Measurements from ENCODE around the gene APLF.
"Not testable (repeated sequence)": the region's sequence is repeated elsewhere in the genome, so short reads cannot be mapped to it uniquely, and the experiment has no call there.

The APLF gene

GRCh38 chr2:68569604-68570003 lies 102.2 kb downstream of the APLF start:
- DNase-seq (ENCODE audit: low read depth in 1 of 2, low spot score in 1 of 2) = no peak

DNA sequence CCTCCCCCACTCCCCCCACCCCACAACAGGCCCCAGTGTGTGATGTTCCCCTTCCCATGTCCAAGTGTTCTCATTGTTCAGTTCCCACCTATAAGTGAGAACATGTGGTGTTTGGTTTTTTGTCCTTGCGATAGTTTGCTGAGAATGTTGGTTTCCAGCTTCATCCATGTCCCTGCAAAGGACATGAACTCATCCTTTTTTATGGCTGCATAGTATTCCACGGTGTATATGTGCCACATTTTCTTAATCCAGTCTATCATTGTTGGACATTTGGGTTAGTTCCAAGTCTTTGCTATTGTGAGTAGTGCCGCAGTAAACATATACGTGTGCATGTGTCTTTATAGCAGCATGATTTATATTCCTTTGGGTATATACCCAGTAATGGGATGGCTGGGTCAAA lies 103.0 kb downstream of the APLF start:
- not testable (repeated sequence) for DNase-seq (ENCODE audit: low read depth in 1 of 2, low spot score in 1 of 2)

DNA sequence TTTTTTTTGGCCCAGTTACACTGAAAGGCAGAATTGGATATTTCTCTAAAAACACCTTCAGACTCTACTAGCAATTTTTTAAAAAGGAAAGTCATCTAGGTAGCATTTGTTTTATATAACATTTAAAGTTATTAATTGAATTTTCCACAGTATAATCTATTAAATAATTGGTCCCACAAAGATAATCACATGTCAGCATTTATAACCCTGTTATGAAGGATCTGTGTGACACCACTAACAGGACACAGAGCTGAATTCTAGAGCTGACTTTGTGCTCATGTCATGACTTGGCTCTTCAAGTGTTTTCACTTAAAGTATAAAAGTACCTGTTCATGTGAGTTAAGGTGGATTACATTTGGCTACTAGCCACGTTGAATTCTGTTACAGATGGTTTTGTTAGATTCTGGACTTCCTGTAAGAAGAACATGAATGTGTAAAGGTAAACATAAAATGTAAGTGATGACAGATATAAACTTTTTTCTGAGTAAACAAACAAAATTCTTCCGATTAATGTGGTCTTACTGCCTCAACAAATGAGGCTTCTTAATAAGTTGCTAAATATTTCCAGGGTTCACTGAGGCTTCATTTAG lies 106.9 kb downstream of the APLF start:
- no peak for DNase-seq (ENCODE audit: low read depth in 1 of 2, low spot score in 1 of 2)

- no peak for DNase-seq (ENCODE audit: low read depth in 1 of 2, low spot score in 1 of 2)
Measured at GRCh38 chr2:68577183-68577582, 109.8 kb downstream of the APLF start.

DNA sequence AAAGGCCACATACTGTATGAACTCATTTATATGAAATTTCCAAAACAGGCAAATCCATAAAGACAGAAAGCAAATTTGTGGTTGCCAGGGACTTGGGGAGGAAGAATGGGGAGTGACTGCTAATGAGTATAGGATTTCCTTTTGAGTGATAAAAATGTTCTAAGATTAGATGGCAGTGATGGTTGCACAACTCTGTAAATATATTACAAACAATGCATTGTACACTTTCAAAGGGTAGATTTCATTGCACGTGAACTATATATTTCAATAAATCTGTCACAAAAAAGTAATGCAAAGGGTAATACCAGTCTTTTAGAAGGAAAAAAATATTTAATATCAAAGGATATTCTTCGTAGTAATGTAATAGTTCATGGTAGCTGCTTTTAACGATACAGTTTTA lies 112.3 kb downstream of the APLF start:
- DNase-seq (ENCODE audit: low read depth in 1 of 2, low spot score in 1 of 2) = no peak

DNA sequence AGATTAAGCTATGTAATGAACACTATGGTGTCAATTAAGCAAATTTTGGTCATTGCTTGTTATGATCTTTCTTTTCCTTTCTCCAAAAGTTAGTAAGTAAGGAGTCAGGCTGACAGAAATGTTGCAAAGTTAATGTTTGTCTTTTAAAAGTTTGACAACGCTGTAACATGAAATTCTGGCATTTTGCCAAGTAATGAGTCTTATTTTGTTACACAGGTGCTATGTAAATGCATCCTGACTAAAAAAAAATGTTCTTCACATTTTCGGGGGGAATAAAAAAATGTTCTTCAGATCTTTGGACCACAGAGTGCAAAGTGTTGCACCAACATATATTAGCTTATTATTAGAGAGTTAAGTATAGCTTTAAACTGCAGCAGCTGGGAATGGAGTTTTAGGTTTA lies 121.2 kb downstream of the APLF start:
- DNase-seq (ENCODE audit: low read depth in 1 of 2, low spot score in 1 of 2) = no peak

DNA sequence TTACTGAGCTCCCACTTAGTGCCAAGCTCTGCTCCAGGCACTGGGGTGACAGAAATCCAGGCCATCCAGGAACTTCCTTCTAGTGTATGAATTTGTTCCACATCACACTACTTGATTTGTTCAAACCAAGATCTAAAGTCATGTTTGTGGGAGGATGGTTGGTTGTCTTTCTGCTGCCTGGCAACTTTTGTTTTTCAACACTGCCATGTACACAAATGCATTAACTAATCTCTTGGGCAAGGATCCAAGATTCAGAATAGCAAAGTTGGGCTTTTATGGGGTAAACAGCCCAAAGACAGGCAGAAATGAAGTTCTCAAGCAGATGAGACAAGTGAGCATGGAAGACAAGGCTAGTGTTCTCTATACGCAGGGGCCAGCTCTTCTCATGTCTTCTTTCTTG lies 122.6 kb downstream of the APLF start:
- DNase-seq (ENCODE audit: low read depth in 1 of 2, low spot score in 1 of 2) = no peak

- no peak for DNase-seq (ENCODE audit: low read depth in 1 of 2, low spot score in 1 of 2)
Measured at GRCh38 chr2:68590702-68591101, 123.3 kb downstream of the APLF start.

- no peak for DNase-seq (ENCODE audit: low read depth in 1 of 2, low spot score in 1 of 2)
Measured at GRCh38 chr2:68591225-68591624, 123.8 kb downstream of the APLF start.

- no peak for DNase-seq (ENCODE audit: low read depth in 1 of 2, low spot score in 1 of 2)
Measured at GRCh38 chr2:68594041-68594440, 126.7 kb downstream of the APLF start.

GRCh38 chr2:68594674-68595492 lies 127.5 kb downstream of the APLF start:
- DNase-seq (ENCODE audit: low read depth in 1 of 2, low spot score in 1 of 2) = peak; percentile 12 to 21

GRCh38 chr2:68595493-68595785 lies 128.1 kb downstream of the APLF start:
- not testable (repeated sequence) for DNase-seq (ENCODE audit: low read depth in 1 of 2, low spot score in 1 of 2)

DNA sequence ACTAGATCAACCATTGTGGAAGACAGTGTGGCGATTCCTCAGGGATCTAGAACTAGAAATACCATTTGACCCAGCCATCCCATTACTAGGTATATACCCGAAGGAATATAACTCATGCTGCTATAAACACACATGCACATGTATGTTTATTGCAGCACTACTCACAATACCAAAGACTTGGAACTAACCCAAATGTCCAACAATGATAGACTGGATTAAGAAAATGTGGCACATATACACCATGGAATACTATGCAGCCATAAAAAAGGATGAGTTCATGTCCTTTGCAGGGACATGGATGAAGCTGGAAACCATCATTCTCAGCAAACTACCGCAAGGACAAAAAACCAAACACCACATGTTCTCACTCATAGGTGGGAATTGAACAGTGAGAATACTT lies 133.1 kb downstream of the APLF start:
- DNase-seq (ENCODE audit: low read depth in 1 of 2, low spot score in 1 of 2) = not testable (repeated sequence)

GRCh38 chr2:68603059-68603458 lies 135.7 kb downstream of the APLF start:
- no peak for DNase-seq (ENCODE audit: low read depth in 1 of 2, low spot score in 1 of 2)

- no peak for DNase-seq (ENCODE audit: low read depth in 1 of 2, low spot score in 1 of 2)
Measured at GRCh38 chr2:68604077-68604476, 136.7 kb downstream of the APLF start.

- no peak for DNase-seq (ENCODE audit: low read depth in 1 of 2, low spot score in 1 of 2)
Measured at GRCh38 chr2:68605939-68606338, 138.6 kb downstream of the APLF start.

DNA sequence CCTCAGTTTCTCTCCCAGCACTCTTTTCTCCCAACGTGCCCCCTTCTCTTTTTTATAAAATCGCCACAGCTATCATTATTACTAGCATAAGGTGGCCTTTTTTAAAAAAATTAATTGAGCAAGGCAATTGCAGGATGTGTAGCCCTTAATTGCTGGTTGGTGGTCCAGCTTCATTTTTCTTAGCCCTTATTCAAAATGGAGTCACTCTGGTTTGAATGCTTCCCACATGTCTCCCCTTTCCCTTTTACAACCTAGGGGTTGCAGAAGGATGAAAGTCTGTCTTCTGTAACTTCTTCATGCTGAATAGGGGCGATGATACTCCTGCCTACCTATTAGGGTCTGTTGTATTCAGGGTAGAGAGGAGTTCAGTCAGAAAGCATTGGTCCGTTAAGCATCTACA lies 139.4 kb downstream of the APLF start:
- no peak for DNase-seq (ENCODE audit: low read depth in 1 of 2, low spot score in 1 of 2)

GRCh38 chr2:68607837-68608236 lies 140.5 kb downstream of the APLF start:
- no peak for DNase-seq (ENCODE audit: low read depth in 1 of 2, low spot score in 1 of 2)

DNA sequence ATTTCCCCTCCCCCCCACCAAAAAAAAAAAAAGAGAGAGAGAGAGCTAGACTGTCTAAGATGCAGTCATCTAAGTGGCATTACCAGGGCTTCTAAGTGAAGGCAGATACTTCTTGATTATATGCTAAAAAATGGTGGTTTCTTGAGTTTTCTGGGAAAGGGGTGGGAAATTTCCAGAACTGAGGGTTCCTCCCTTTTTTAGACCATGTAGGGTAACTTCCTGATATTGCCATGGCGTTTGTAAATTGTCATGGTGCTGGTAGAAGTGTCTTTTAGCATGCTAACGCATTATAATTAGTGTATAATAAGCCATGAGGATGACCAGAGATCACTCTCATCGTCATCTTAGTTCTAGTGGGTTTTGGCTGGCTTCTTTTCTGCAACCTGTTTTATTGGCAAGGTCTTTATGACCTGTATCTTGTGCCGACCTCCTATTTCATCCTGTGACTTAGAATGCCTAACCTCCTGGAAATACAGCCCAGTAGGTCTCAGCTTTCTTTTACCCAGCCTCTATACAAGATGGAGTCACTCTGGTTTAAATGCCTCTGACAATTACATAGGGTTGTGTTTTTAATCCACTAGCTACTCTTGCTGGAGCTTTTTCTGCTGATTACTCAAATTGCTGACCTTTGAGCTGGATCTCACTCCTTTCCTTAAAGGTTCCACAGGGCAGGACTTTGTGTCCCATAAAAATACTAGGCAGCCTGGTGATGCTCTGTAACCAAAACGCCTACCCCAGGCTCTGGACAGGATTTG lies 145.6 kb downstream of the APLF start:
- DNase-seq (ENCODE audit: low read depth in 1 of 2, low spot score in 1 of 2) = no peak

GRCh38 chr2:68620772-68621171 lies 153.4 kb downstream of the APLF start:
- no peak for DNase-seq (ENCODE audit: low read depth in 1 of 2, low spot score in 1 of 2)

DNA sequence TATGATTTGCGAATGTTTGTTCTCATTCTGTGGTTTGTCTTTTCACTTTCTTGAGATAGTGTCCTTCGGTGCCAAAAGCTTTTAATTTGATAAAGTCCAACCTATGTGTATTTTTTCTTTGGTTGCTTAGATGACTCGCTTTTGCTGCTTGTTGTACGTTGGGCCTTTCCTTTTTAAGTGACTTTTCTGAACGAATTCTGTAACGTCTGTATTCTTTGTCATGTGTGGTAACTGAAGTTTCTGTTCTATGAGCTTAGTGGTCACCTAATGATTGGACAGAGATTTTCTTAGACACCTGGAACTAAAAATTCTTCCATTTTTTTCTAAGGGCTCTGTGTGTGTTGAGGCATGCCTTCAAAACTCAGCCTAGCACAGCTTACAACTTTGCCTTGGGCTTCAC lies 156.4 kb downstream of the APLF start:
- no peak for DNase-seq (ENCODE audit: low read depth in 1 of 2, low spot score in 1 of 2)

- no peak for DNase-seq (ENCODE audit: low read depth in 1 of 2, low spot score in 1 of 2)
Measured at GRCh38 chr2:68627615-68628014, 160.2 kb downstream of the APLF start.

All from activated T-helper 1 cell treated with anti-CD3 and anti-CD28 coated beads, Interleukin-2, amount 50 U/mL, for 16 hours (primary cell).